AG09309 (cell line): ENCODE data around the gene C16orf87.

ENCODE experiments used
- DNase-seq: peaks from one replicate; pipeline ENCODE4 v3.0.0-alpha.2; 2010; ENCODE audit warnings: low read depth
- H3K4me3 ChIP-seq: 2 replicates; pipeline ENCODE4 v1.5.1; 2011; ENCODE audit warnings: mild to moderate bottlenecking, low read depth, low read length, moderate library complexity; ENCODE audit not compliant: control insufficient read depth
- CTCF ChIP-seq: IDR thresholded peaks from 2 replicates; pipeline ENCODE4 v1.5.1; 2011; ENCODE audit warnings: mild to moderate bottlenecking, low read depth, low read length, inconsistent platforms; ENCODE audit not compliant: insufficient read depth, control insufficient read depth; ENCODE audit errors: missing control alignments

The C16orf87 gene

GRCh38 chr16:46813611-46814010 is 17.4 kb downstream of the C16orf87 start:
- no peak for DNase-seq
- no peak overlapping the region for H3K4me3 ChIP-seq
- no peak for TF ChIP-seq CTCF

DNA sequence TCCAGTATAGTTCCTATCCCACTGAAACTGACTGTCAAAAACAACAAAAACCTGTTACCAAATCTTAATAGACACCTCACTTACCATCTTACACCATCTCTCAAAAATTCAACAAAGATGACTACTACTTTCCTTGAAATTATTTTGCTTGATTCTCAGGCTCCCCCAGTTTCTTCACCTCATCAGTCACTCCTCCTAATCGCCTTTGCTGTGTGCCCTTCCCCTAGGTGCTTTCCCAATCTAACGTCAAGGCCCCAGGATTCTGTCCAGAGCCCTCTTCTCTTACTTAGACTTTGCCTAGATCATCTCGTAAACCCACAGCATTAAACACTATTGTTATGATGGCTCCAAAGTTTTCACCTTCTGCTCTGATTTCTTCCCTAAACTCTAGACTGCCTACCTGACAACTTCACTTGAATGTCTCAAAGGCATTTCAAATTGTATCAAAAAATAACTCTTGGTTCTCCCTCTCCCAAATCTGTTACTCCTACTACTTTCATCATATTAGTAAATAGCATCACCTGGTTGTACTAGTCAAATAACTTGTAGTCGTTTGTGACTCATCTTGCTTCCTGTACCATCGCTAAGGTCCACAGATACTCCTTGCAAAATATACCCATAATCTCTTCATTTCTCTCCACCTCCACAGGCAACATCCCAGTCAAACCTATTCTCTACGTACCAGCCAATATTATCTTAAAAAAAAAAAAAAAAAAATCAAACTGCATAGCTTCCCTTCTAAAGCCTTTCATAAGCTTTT is 18.0 kb downstream of the C16orf87 start:
- H3K4me3 ChIP-seq: no peak overlapping the region
- no peak for DNase-seq
- TF ChIP-seq CTCF: no peak

DNA sequence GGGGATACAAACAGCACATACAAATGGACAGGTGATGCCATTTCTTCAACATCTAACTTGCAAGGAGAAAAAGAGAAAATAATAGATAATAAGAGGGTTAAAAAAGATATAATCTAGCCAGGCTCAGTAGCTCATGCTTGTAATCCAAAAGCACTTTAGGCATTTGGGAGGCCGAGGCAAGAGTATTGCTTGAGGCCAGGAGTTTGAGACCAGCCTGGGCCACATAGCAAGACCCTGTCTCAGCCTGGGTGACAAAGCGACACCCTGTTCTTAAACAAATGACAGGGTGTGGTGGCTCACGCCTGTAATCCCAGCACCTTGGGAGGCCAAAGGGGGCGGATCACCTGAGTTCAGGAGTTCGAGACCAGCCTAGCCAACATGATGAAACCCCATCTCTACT is 19.3 kb downstream of the C16orf87 start:
- no peak for TF ChIP-seq CTCF
- no peak overlapping the region for H3K4me3 ChIP-seq
- DNase-seq: no peak

DNA sequence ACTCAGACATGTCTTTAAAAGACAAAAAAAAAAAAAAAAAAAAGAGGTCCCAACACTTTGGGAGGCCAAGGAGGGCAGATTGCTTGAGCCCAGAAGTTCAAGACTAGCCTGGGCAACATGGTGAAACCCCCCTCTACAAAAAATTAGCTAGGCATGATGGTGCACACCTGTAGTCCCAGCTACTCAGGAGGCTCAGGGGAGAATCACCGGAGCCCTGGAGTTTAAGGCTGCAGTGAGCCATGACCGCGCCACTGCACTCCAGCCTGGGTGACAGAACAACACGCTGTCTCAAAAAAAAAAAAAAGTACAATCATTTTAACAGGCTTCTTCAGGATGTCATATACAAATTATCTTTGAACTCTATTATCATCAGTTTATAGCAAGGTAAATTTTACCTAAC is 22.0 kb downstream of the C16orf87 start:
- H3K4me3 ChIP-seq: no peak overlapping the region
- no peak for TF ChIP-seq CTCF
- no peak for DNase-seq

DNA sequence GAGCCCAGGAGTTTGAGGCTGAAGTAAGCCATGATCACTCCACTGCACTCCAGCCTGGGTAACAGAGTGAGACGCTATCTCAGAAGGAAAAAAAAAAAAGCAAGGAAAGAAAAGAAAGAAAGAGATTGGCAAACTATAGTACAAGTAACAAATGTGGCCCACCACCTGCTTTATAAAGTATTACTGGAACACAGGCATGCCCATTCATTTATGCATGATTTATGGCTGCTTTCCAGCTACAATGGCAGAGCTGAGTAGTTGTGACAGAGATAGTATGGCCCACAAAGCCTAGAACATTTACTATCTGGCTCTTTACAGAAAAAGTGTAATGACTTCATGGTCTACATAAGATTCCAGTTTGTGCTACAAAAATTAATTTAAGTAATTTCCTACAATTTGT is 23.6 kb downstream of the C16orf87 start:
- DNase-seq: no peak
- no peak overlapping the region for H3K4me3 ChIP-seq
- TF ChIP-seq CTCF: no peak

GRCh38 chr16:46803373-46803772 is 27.6 kb downstream of the C16orf87 start:
- no peak for DNase-seq
- no peak for TF ChIP-seq CTCF
- H3K4me3 ChIP-seq: no peak overlapping the region

DNA sequence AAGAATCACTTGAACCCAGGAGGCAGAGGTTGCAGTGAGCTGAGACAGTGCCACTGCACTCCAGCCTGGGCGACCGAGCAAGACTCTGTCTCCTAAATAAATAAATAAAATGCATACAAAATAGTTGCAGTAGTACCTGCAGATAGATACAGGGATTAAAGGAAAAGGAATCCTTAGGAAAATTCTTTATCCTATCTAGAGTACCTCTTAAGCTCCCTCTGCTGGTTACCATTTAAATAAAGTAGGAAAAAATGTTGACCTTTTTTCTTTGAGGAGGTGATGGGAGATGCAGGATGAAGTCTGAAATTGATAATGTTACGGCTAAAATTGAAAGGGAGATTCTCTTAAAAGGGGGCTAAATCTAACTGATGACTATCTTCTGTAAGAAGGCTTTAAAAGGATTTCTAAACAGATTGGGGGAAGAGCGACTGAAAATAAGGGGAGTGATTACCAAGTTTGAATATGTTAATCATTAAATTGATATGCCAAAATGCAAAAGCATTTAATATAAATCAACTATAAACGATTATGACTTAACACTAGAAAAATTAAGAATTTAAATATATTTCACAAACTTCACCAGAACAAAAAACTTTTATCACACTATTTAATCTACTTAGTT is 29.4 kb downstream of the C16orf87 start:
- DNase-seq: no peak
- peak; percentile 35 for TF ChIP-seq CTCF
- H3K4me3 ChIP-seq: no peak overlapping the region
